Measurements from ENCODE around the gene REV3L.

- TF ChIP-seq CTCF (IDR thresholded peaks at IDR 0.05) (no peak), ZFX (IDR thresholded peaks at IDR 0.05; ENCODE audit: borderline replicate concordance) (no peak)
Measured at GRCh38 chr6:111458670-111459232, 24.3 kb downstream of the REV3L start.
